Activated naive CD8-positive, alpha-beta T cell treated with anti-CD3 and anti-CD28 coated beads, Interleukin-2, amount 10 ng/mL, durations not matched to agents 7 days and 5 days (primary cell): Measurements from ENCODE around the gene UBR3. TPM values are rescaled to one million over a fixed set of nuclear protein-coding genes. Genes with fewer than 3 reads are reported as not detected.
"Not testable (repeated sequence)": the region's sequence is repeated elsewhere in the genome, so short reads cannot be mapped to it uniquely, and the experiment has no call there.

Source experiments
- ATAC-seq: fragments of 150-1000 bp; cut with Tn5 transposase; one replicate; pipeline ENCODE4 v1.10.0; 2021; ENCODE audit warnings: low read depth, moderate library complexity
- POLR2A ChIA-PET: fragments of 350-600 bp; sonication (Branson Sonifier 250); formaldehyde crosslinking; loops from one replicate; lab custom pipeline; 2021; ENCODE audit warnings: antibody characterized with exemption; lab: Charles Lee
- DNase-seq: peaks from one replicate; pipeline ENCODE4 v3.0.0; 2021
- H3K27ac Mint-ChIP-seq: one replicate; pipeline ENCODE4 v1.8.0; 2022; ENCODE audit warnings: mild to moderate bottlenecking, mixed read lengths
- H3K27me3 Mint-ChIP-seq: one replicate; pipeline ENCODE4 v1.8.0; 2022; ENCODE audit warnings: mild to moderate bottlenecking, moderate library complexity, mixed read lengths
- H3K36me3 Mint-ChIP-seq: one replicate; pipeline ENCODE4 v1.8.0; 2021; ENCODE audit warnings: mild to moderate bottlenecking, mixed read lengths
- H3K4me1 Mint-ChIP-seq: one replicate; pipeline ENCODE4 v1.8.0; 2021; ENCODE audit warnings: mixed read lengths
- H3K4me3 Mint-ChIP-seq: one replicate; pipeline ENCODE4 v1.8.0; 2022; ENCODE audit warnings: mild to moderate bottlenecking, moderate library complexity, mixed read lengths
- H3K9me3 Mint-ChIP-seq: one replicate; pipeline ENCODE4 v1.8.0; 2021; ENCODE audit warnings: mixed read lengths
- total RNA-seq, 2 experiments: library from RNA; stranded (reverse); gene quantifications; one replicate each; pipeline ENCODE4 v1.2.3, GENCODE V29; 2021

The UBR3 gene
- total RNA-seq, 2 experiments from 2014 or later, result 23.8 to 26.7 TPM

GRCh38 chr2:169897834-169898233, 70.6 kb downstream of the UBR3 start:
- POLR2A ChIA-PET, result no interaction called here
- H3K9me3 Mint-ChIP-seq, result no peaks in the 10 kb centered on the region
- peaks cover 20% of the 10 kb centered on the region for H3K36me3 Mint-ChIP-seq
- DNase-seq (no peak), ATAC-seq (no peak)
- H3K27me3 Mint-ChIP-seq, result no peaks in the 10 kb centered on the region
- no peak overlapping the region for H3K27ac Mint-ChIP-seq
- no peak overlapping the region for H3K4me3 Mint-ChIP-seq
- peaks cover 3% of the 10 kb centered on the region for H3K4me1 Mint-ChIP-seq

GRCh38 chr2:169900103-169900502, 72.8 kb downstream of the UBR3 start:
- H3K4me1 Mint-ChIP-seq, H3K4me3 Mint-ChIP-seq, H3K9me3 Mint-ChIP-seq, H3K27me3 Mint-ChIP-seq, DNase-seq, H3K27ac Mint-ChIP-seq, POLR2A ChIA-PET, ATAC-seq: not testable (repeated sequence)
- H3K36me3 Mint-ChIP-seq, result peaks cover 20% of the 10 kb centered on the region

GRCh38 chr2:169900686-169901085, 73.4 kb downstream of the UBR3 start:
- peaks cover 18% of the 10 kb centered on the region for H3K36me3 Mint-ChIP-seq
- no peaks in the 10 kb centered on the region for H3K27me3 Mint-ChIP-seq
- ATAC-seq (no peak), DNase-seq (no peak)
- H3K4me1 Mint-ChIP-seq, result peaks cover 3% of the 10 kb centered on the region
- H3K4me3 Mint-ChIP-seq, result no peak overlapping the region
- no peak overlapping the region for H3K27ac Mint-ChIP-seq
- POLR2A ChIA-PET, result no interaction called here
- H3K9me3 Mint-ChIP-seq, result no peaks in the 10 kb centered on the region

GRCh38 chr2:169906731-169907130, 79.5 kb downstream of the UBR3 start:
- DNase-seq (no peak), ATAC-seq (no peak)
- H3K27ac Mint-ChIP-seq, result no peak overlapping the region
- POLR2A ChIA-PET, result no interaction called here
- no peaks in the 10 kb centered on the region for H3K27me3 Mint-ChIP-seq
- H3K4me1 Mint-ChIP-seq, result no peaks in the 10 kb centered on the region
- H3K9me3 Mint-ChIP-seq, result no peaks in the 10 kb centered on the region
- peaks cover 7% of the 10 kb centered on the region for H3K36me3 Mint-ChIP-seq
- H3K4me3 Mint-ChIP-seq, result no peak overlapping the region

GRCh38 chr2:169909376-169909775, 82.1 kb downstream of the UBR3 start:
- ATAC-seq (no peak), DNase-seq (no peak)
- no peaks in the 10 kb centered on the region for H3K27me3 Mint-ChIP-seq
- H3K4me3 Mint-ChIP-seq, result no peak overlapping the region
- no peaks in the 10 kb centered on the region for H3K4me1 Mint-ChIP-seq
- H3K9me3 Mint-ChIP-seq, result no peaks in the 10 kb centered on the region
- no peak overlapping the region for H3K27ac Mint-ChIP-seq
- H3K36me3 Mint-ChIP-seq, result peaks cover 4% of the 10 kb centered on the region
- POLR2A ChIA-PET, result interaction anchor here (1.0 kb wide), 1 partner anchor 26 kb away, joined by 3 read pairs; no protein-coding TSS in a partner anchor

GRCh38 chr2:169910109-169910799, 83.0 kb downstream of the UBR3 start:
- no peak for ATAC-seq
- no peak for DNase-seq
- POLR2A ChIA-PET, result no interaction called here
- Mint-ChIP-seq H3K4me1 (no peaks in the 10 kb centered on the region), H3K27ac (no peak overlapping the region), H3K4me3 (no peak overlapping the region), H3K36me3 (peaks cover 4% of the 10 kb centered on the region), H3K9me3 (no peaks in the 10 kb centered on the region), H3K27me3 (no peaks in the 10 kb centered on the region)

GRCh38 chr2:169911119-169911518, 83.9 kb downstream of the UBR3 start:
- H3K36me3 Mint-ChIP-seq, result peaks cover 4% of the 10 kb centered on the region
- H3K27ac Mint-ChIP-seq, result no peak overlapping the region
- no peak overlapping the region for H3K4me3 Mint-ChIP-seq

GRCh38 chr2:169916623-169917022, 89.4 kb downstream of the UBR3 start:
- Mint-ChIP-seq H3K4me3 (no peak overlapping the region), H3K27ac (no peak overlapping the region), H3K4me1 (no peaks in the 10 kb centered on the region), H3K9me3 (no peaks in the 10 kb centered on the region), H3K36me3 (peaks cover 6% of the 10 kb centered on the region), H3K27me3 (no peaks in the 10 kb centered on the region)
- no peak for ATAC-seq
- POLR2A ChIA-PET, result no interaction called here
- no peak for DNase-seq

More at GRCh38 chr2:169911119-169911518, 83.9 kb downstream of the UBR3 start:
- Mint-ChIP-seq H3K4me1 (no peaks in the 10 kb centered on the region), H3K27me3 (no peaks in the 10 kb centered on the region), H3K9me3 (no peaks in the 10 kb centered on the region)
- POLR2A ChIA-PET, result no interaction called here
- ATAC-seq, result no peak
- DNase-seq, result no peak

GRCh38 chr2:169923977-169924376, 96.7 kb downstream of the UBR3 start:
- ATAC-seq, result no peak
- no peak for DNase-seq
- Mint-ChIP-seq H3K36me3 (peaks cover 5% of the 10 kb centered on the region), H3K4me1 (no peaks in the 10 kb centered on the region), H3K4me3 (no peak overlapping the region), H3K27me3 (no peaks in the 10 kb centered on the region), H3K27ac (no peak overlapping the region), H3K9me3 (no peaks in the 10 kb centered on the region)
- POLR2A ChIA-PET, result no interaction called here

GRCh38 chr2:169925968-169926367, 98.7 kb downstream of the UBR3 start:
- Mint-ChIP-seq H3K4me3 (no peak overlapping the region), H3K9me3 (no peaks in the 10 kb centered on the region), H3K27me3 (no peaks in the 10 kb centered on the region), H3K36me3 (peaks cover 5% of the 10 kb centered on the region), H3K27ac (no peak overlapping the region), H3K4me1 (no peaks in the 10 kb centered on the region)
- ATAC-seq, result no peak
- POLR2A ChIA-PET, result no interaction called here
- DNase-seq, result no peak

- Mint-ChIP-seq H3K27ac (no peak overlapping the region), H3K27me3 (no peaks in the 10 kb centered on the region), H3K36me3 (peaks cover 5% of the 10 kb centered on the region), H3K4me1 (no peaks in the 10 kb centered on the region), H3K9me3 (no peaks in the 10 kb centered on the region), H3K4me3 (no peak overlapping the region)
- DNase-seq, result no peak
- no peak for ATAC-seq
- POLR2A ChIA-PET, result no interaction called here
Measured at GRCh38 chr2:169928463-169928864, 101.2 kb downstream of the UBR3 start.

GRCh38 chr2:169933124-169933711, 106.0 kb downstream of the UBR3 start:
- H3K9me3 Mint-ChIP-seq, result no peaks in the 10 kb centered on the region
- peaks cover 2% of the 10 kb centered on the region for H3K4me1 Mint-ChIP-seq
- H3K4me3 Mint-ChIP-seq, result no peak overlapping the region
- no peak overlapping the region for H3K27ac Mint-ChIP-seq
- no peak for DNase-seq
- POLR2A ChIA-PET, result no interaction called here
- no peaks in the 10 kb centered on the region for H3K27me3 Mint-ChIP-seq
- H3K36me3 Mint-ChIP-seq, result peaks cover 7% of the 10 kb centered on the region
- ATAC-seq, result peak; percentile 47

- ATAC-seq, H3K36me3 Mint-ChIP-seq, H3K27ac Mint-ChIP-seq, H3K9me3 Mint-ChIP-seq, H3K27me3 Mint-ChIP-seq, DNase-seq, H3K4me1 Mint-ChIP-seq, H3K4me3 Mint-ChIP-seq, POLR2A ChIA-PET: not testable (repeated sequence)
Measured at GRCh38 chr2:169936652-169937051, 109.4 kb downstream of the UBR3 start.

GRCh38 chr2:169945515-169945914, 118.3 kb downstream of the UBR3 start:
- Mint-ChIP-seq H3K4me1 (peaks cover 2% of the 10 kb centered on the region), H3K36me3 (peaks cover 12% of the 10 kb centered on the region), H3K4me3 (no peak overlapping the region), H3K27me3 (no peaks in the 10 kb centered on the region), H3K9me3 (no peaks in the 10 kb centered on the region), H3K27ac (no peak overlapping the region)
- no peak for ATAC-seq
- POLR2A ChIA-PET, result no interaction called here
- DNase-seq, result no peak
